ENCODE results near the gene UBE3A.
"Not testable (repeated sequence)": the region's sequence is repeated elsewhere in the genome, so short reads cannot be mapped to it uniquely, and the experiment has no call there.

Gene UBE3A

DNA sequence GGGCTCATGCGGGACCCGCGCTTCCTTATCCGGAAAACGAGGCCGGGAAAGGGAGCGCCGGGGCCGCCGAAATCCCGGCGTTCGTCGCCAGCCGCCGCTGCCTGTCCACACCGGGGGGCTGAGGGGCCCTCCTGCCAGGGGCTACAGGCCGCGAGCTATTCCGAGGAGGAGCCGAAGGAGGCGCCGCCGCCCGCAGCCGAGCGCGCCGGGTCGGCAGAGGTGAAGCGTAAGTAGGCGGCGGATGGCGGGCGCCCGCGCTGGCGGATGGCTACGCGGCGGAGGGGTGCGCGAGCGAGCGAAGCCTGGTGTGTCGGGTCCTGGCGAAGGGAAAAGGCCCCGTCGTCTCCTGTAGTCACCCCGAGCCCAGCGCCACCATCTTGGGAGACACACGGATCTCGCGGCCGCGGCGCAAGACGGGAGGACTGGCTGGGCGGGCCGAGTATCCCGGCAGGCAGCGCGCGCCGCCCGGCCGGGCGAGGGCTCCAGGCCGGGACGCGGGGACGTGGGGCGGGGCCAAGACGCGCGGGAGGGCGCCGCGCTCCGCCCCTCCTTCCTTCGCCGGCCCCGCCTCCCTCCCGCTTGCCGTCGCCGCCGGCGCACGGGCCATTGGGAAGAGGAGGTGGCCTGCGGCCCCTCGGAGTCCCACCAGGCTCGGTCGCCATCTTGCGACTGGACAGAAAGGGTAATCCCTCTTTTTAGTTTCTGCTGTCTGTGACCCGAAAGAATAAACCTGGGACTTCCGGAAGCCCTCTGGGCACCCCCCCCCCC lies at the start of gene UBE3A:
Gene UBE3A (minus strand): TSS at position 424 of the 768 bp plus-strand sequence. CDS start 29,917 bp downstream, outside the sequence.
- peak; percentile 68 for DNase-seq

GRCh38 chr15:25487226-25487884 lies 48.5 kb upstream of the UBE3A start:
- no peak for DNase-seq

DNA sequence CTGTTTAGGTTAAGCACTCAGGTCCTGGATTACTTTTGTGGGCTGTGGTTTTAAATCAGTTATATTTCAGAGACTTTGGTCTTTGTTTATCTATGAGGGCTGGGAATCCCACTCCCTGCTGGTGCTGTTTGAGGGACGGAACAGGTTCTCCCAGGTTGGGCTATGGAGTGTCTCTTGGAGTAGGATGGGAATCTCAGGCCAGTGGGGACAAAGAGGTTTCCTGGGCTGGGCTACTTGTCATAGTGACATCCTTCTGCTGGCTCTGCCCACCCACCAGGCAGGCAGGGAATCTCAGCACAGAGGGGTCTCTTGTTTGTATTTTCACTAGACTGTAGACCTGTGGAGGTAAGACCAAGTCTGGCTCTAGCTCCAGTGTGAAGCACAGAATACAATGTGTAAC lies 47.2 kb upstream of the UBE3A start:
- no peak for DNase-seq

GRCh38 chr15:25481208-25481859 lies 42.5 kb upstream of the UBE3A start:
- peak; percentile 40 for DNase-seq

- no peak for DNase-seq
Observed at GRCh38 chr15:25478313-25478712, 39.5 kb upstream of the UBE3A start.

DNA sequence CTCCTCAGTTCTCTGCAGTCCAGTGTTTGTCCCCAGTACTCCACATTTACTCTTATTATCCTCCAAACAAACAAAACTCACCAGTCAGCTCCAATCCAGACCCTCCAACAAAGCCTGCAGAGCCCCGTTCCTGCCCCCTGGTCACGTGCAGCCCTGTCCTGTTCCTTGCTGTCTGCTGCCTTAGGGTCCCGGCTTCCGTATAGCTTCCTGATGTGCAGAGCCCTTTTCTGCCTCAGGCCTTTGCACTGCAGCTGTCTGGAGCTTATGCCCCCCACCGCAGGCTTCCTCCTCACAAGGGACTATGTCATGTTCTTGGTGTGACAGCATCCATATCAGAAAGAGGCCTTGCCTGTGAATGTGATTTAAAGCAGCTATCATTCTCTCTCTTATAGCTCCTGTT lies 39.0 kb upstream of the UBE3A start:
- DNase-seq = no peak

DNA sequence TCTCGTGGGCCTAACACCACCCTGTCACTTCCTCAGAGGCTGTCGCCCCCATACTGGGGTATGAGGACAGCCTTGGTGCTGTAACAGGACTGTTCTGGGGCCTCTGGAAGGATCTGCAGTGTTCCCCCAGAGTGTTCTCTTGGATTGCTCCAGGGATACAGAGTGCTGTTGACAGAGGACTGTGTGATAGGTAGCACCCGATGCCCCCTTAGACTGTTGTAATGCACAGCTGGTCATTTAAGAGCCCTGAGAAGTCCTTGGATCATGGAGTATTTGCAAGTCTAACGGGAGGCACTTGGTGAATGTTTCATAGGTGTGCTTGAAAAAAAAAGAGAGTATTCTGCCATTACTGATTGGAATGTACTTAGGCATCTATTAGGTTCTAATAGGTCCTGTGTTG lies 35.4 kb upstream of the UBE3A start:
- DNase-seq = no peak

- DNase-seq = no peak
Observed at GRCh38 chr15:25470230-25470629, 31.4 kb upstream of the UBE3A start.

GRCh38 chr15:25469377-25469776 lies 30.6 kb upstream of the UBE3A start:
- no peak for DNase-seq

DNA sequence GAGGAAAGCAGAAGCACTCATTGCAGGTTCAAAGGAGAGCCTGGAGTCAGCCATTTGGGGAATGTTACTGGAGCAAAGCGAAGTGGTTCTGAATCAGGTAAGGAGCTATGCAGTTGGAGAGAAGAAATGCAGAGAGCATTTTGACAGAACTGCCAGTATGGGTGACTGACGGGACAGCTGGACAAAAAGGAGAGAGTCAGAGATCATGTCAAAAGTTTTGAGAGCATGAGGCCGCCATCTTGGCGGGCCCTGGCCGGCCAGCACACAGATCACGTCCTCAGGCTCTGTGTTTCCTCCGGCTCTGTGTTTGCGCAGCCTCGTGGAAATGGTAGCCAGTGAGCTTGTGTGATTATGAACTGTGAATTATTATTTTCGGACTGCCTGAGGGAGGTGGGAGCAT lies 29.8 kb upstream of the UBE3A start:
- no peak for DNase-seq

DNA sequence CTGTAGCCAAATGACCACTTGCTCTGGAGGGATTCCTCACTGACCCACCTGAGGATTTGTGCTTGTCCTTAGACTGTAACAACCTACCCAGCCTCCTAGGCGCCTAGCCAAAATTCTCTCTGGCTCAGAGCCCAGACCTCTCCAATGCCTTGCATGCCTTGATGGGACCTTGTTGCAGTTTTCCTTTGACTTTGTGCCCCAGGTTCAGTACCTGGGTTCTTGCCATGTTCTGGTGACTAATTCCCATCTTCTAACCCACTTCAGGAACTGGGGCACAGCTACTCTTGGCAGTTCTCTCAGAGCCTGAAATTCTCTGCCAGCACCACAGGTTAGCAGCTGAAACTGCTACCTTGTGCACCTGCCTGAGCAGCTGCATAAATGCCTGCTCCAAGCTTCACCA lies 27.0 kb upstream of the UBE3A start:
- DNase-seq = no peak

DNA sequence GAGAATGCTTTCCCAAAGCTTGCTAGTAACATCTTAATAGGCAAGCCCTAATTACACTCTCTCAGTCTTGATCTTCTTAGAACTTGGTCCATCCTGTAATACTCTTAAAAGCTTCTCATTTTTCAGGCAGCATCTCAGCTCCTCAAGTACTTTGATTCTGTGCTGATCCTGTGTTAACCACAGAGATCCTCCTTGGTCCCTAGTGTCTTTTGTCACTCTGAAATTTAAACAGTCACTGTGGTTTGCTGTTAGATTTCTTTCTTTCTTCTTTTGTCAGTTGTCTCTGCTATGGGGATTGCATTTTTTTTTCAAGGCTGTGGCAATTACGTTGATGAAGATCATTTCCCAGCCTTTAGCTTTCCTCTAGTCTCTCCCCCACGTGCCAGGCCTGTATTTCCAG lies 26.0 kb upstream of the UBE3A start:
- no peak for DNase-seq

DNA sequence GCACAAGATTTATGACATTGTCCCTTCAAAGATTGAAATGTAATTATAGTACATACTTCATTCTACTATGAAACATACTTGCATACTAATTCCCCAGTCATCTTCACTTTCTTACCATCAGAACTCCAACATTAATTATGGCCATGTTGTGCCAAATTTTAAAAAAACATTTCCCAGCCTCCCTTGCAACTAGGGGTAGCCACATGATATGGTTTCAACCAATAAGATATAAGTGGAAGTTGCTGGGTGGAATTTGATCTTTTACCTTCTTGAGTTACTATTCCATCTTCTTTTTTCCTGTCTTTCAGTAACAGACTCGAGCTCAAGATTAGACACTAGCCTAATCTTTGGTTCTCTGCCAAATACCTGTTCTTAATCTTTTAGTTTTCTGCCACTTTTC lies 25.6 kb upstream of the UBE3A start:
- DNase-seq = no peak

GRCh38 chr15:25456196-25456595 lies 17.4 kb upstream of the UBE3A start:
- DNase-seq = no peak

DNA sequence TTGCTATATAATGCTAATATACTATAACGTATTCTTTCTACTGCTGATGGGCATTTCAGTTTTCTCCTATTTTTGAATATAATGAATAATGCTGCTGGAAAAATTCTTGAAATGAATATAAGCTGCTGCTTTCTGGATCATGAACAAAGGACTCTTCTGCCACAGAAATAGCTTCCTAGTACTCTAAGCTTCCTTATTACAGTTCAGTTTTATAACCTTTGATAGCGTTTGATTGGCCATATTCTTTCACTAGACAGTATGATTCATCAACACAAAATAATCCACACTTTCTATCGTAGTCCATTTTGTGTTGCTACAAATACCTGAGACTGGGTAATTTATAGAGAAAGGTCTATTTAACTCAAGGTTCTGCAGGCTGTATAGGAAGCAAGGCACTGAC lies 16.4 kb upstream of the UBE3A start:
- DNase-seq = no peak

DNA sequence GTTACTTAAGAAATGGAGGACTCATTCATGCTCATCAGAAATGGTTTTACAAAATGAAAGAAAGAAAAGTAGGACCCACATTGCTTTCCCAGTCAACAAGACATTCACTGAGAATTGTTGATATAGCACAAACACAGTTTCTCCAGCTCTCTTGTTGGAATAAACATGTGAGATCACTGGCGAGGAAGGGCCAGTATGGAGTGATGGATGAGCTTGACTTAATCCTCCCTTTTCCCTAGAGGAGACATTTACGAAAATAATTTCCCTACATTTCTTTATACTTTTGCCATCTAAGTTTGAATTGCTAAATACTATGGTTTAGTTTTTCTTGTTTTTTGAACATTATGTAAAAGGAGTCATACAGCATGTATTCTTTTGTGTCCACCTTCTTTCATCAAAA lies 15.9 kb upstream of the UBE3A start:
- DNase-seq = no peak

DNA sequence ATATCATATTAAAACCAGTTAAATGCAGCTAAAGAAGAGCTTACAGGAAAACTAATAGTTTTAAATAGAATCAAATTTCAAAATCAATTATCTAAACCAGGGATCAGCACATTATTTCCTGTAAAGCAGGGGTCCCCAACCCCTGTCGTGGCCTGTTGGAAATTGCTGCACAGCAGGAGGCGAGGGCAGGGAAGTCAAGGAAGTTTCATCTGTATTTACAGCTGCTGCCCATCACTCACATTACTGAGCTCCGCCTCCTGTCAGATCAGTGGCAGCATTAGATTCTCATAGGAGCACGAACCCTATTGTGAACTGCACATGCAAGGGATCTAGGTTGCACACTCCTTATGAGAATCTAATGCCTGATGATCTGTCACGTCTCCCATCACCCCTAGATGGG lies 14.4 kb upstream of the UBE3A start:
- not testable (repeated sequence) for DNase-seq

DNA sequence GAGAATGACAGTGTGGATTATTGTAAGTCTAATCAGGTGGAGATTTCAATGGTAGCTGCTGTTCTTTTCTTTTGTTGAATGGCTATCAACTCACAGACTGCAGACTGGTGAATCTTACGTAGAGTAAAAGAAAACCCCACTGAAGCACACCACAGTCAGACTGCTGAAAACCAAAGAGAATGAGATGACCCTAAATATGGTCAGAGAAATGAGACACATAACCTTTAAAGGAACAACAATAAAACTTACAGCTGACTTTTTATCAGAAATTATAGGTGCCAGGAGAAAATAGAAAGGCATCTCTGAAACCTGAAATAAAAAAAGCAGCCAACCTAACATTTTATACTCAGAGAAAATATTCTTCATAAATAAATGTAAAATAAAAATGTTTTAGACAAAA lies 12.7 kb upstream of the UBE3A start:
- no peak for DNase-seq

DNA sequence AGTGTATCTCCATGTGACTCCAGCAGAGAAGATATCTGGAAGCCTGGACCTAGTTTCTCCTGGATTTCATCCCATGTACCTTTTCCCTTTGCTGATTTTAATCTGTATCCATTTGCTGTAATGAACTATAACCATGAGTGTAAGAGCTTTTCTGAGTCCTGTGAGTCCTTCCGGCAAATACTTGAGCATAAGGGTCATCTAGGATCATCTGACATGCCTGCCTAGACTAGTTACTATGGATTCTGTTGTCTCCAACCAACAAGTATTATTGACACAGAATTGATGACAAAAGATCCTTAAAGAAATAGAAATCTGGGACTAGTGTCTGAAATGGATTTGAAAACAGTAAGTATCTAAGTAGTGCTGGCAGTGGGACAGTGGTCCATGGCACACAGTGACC lies 11.3 kb upstream of the UBE3A start:
- DNase-seq = no peak

DNA sequence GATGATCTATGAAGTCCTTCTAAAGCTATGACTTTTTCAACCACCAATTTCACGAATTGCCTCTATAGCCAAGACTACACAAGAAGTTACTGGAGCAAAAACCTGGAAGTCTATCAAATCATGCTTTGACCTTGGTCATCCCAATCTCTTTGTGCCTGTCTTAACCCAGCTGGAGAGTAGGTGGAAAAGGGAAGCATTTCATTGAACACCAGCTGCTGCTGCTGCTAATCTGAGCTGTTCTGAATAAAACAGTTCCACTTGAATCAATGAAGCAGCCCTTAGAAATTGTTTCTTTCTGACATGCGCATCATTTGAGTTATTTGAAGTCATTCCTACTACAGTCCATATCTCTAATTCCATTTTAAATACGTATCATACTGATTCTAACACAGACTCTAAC lies 7.3 kb upstream of the UBE3A start:
- DNase-seq = no peak

DNA sequence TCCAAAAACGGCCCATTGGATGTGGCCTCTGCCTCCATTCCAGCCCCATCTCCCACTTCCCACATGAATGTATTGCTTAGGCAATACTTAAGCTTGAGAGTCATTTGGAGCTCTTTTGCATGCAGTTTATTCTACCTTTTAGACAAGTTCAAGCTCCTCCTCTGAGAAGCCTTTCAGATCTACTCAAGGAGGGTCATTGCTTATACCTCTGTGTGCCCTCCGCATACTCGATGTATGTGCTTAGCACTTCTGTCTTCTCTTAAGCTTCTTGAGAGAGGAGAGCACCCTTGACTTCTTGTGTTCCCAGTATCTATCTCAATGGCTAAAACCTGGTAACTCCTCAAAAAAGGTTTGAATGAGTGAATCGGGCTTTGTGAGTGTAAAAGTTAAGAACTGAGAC lies 6.6 kb upstream of the UBE3A start:
- no peak for DNase-seq

DNA sequence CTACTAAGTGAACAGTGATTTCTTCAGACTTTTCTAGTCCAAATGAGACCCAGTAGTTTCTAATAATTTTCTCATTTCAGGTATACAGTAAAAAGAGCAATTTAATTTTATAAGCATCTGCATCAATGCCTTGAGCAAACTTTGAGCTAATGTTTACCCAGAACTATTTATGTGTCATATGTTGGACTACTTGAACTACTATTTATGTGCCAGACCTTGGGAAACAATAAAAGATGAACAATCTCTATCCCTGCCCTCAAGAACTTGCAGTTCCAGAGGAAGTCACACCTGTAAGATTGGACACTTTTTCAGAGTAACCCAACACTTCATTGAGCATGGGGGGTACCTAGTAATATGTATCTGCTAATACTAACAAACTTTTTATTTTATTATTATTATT lies 2.3 kb upstream of the UBE3A start:
- DNase-seq = no peak

DNA sequence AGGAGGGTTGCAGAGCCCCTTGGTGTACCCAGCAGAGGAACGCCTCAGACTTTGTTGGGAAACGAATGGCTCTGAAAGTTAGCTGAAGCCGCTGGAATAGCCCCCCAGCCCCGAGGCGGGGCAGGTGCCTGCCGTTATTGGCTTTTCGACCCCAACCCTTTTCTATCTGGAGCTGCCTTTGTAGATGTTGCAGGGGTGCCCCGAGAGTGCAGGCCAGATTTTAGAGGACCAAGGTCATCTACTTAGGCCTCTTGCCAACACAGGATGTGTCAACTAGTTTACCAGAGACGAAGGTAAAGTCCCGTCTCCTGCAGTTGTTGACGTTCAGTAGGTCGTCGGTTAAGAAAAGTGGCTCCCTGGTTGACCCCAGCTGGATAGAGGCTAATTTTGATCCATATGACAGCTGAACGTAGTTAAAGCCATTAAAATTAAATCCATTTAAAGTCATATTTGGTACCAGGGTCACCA lies 579 bp upstream of the UBE3A start:
- peak; percentile 35 for DNase-seq

Data from NCI-H510A treated with DMSO at 0.1 percent for 48 hours (cell line).